HG02763 (cell line): ENCODE results near the gene IGSF9B.
A peak's percentile ranks its signal among the peaks of the same experiment; 100 is the strongest.

ENCODE experiments used
- ATAC-seq: cut with Tn5 transposase; IDR thresholded peaks from one replicate; pipeline ENCODE4 v1.9.1; 2021; ENCODE audit warnings: mild to moderate bottlenecking, moderate library complexity; ENCODE audit not compliant: unreplicated experiment

Gene IGSF9B

DNA sequence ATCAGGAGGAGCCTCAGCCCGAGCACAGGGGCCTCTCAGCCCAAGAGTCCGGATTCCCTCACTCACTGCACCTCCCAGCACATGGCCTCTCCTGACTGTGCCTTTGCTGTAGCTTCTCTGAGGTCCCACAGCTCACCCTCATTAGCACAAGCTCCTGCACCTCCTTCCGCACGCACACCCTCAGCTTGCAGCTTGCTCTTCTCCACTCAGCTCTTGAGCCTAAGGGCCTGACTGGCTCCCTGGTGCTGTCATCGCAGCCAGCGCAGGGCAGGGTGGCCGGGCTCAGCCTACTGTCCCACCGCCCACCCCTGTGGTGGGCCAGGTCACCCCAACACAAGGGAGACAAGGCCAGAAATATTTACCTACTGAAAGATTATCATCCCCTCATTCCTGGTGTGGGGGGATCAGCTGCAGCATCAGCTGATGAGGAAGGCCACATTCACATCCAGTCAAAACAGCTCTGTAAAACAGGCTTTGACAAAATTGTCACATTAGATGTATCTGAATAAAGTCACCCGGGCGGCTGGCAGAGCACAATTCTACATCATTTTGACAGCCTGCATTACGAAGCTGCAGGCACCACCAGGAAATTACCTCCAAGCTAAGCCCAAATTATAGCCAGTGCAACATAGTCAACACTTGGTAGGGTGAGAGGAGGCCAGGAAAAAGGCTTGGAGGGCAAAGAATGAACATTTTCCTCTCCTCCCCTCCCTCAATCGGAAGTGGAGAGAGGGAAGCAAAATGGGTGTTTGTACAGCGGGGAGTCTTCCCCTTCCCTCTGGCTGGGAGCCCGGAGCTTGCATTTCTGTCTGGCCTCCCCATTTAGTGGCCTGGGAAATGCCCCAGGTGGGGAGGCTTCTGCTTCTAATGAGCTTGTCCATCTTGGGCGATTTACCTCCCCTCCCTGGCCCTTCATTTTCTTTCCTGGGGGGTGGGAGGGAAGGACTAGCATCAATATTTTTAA is 29.5 kb upstream of the IGSF9B start:
- ATAC-seq: no peak

DNA sequence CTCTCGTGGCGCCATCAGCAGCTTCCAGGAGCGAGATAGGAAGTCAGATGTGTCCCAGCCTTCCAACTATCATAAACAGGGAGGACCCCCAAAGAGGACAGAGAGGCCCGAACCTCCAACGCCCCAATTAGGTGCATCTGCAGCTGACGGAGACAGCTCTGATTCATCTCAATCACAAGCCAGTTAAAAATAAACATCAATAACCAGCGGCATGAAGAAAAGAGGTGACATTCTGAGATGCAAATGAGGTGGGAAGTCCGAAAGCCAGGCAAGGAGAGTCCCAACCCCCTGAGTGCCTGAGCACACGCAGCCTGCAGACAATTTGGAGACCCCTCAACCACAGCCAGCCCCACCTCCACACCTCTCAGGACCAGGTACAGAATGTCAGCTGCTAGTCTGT is 28.1 kb upstream of the IGSF9B start:
- ATAC-seq: no peak

- ATAC-seq: no peak
Measured at GRCh38 chr11:133983660-133984316, 27.0 kb upstream of the IGSF9B start.

DNA sequence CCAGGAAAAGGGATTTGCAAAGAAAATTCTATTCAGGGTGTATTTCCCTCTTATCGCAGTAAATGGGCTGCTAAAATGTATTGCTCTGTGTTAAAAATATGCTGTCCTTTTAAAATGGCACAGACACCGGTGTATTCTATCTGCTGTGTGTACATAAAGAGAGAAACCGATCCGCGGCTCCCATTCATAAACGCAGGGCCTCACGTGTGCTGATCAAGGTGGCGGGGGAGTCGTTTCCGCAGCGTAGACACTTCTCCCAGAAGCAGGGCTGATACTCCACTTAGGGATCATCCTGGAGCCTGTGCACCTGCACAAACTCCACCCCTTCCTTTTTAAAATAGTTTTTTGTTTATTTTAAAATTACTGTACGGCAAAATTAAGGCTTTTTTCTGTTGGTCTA is 26.1 kb upstream of the IGSF9B start:
- no peak for ATAC-seq

DNA sequence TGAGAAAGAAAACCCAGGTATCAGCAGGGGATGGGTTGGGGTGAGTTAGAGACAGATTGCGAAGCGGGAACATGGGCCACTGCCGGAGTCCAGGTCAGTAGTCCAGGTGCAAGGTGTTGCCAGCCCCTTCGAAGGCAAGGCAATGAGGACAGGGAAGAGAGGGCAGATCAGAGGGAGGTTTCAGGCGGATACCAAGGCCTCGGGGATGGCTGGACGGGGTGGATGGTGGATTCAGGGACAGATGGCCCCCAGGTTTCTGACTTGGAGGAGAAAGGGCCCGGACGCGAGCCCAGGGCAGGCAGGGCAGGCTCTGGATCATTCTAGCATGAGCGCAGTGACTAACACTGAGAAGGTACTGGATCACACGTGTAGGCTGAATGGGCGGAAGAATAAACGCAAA is 25.4 kb upstream of the IGSF9B start:
- ATAC-seq: no peak

DNA sequence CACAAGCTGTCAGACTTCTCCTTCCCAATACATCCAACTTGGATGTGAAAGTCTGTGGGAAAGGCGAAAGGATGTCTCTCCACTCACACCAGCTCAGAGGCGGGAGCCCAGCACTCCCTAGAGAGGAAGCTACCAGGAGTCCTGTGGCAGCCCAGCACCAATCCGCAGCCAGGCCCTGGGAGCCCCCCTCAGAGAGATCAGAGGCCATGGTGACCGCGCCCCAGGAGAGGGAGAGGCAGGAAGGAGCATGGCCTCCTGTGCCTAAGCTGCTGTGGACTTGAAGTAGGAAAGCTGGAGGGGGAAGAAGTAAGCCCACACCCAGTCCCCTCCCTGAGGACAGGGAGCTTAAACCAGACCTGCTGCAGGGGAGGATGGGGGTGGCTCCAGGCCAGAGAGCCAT is 24.4 kb upstream of the IGSF9B start:
- ATAC-seq: no peak

DNA sequence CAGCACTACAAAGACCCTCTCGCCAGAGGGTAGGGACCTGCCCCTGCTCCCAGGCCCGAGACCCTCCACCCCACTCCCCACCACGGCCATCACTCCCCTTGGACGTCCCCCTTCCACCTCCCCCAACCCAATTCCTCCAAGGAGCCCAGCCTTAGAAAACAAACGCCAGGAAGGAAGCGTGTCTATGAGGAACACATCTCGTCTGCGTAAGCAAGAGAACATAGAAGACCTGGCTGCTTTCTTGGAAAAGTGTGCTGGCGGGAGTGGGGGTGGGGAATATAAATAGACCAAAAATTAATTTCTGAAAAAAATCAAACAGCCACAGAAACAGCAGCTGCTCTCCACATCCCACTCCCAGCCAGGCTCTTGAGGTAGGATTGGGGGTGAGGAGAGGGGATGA is 23.9 kb upstream of the IGSF9B start:
- no peak for ATAC-seq

DNA sequence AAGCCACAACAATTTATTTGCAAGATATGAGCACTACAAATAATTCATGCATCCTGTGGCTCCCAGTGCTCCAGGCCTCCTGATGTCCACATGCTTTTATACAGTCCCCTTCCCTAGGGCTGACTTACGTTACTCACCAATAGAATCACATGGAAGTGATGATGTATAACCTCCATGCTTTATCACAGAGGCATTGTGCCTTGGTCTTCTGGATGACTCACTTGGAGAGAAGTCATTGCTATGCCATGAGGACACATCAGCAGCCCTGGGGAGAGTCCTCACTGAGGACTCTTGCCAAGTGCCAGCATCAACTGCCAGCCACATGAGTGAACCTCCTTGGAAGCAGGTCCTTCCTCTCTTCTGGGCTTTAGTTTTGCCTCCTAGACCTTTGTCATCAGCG is 22.0 kb upstream of the IGSF9B start:
- no peak for ATAC-seq

DNA sequence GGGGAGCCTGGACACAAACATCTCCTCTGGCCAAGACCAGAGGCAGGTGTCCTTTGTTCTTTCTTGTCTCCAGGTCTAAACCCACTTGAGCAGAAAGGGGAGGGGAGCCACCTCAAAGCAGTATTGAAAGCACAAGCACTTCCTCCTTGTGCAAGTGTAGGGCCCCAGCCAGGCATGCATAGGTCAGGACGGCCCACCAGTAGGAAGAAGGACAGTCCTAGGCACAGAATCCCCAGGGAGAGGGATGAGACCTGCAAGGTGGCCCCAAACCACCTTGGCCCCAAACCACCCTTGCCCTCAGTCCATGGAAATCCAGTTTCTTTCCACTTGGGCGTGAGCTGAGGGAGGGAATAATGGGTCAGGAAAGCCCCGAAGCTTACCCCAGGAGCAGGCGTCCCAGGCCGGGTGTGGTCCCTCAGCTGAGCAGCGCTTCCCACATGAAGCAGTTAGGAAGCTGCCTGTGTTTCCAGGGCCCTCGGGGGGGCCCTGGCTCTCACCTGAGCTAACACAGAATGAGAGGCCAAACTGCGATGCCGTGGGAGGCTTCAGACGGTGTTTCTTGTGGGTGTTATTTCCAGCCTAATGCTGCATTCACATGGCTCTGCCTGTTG is 20.4 kb upstream of the IGSF9B start:
- ATAC-seq: peak; percentile 94

DNA sequence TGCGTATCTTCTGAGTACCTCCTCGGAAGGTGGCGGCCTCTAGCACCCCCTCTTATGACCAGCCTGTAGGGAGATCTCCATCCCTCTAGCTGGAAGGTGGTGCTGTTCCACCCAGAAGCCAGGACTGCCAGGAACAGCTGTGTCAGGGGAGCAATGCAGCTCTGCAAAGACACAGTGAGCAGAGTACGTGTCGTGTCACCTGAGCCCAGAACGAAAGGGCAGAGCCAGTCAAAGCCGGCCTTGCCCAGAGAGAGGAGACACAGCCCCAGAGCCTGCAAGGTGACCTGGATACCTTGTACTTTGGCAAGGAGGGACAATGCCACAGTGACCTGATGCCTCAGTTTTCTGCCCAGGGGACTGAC is 18.7 kb upstream of the IGSF9B start:
- no peak for ATAC-seq

GRCh38 chr11:133974836-133975487 is 18.2 kb upstream of the IGSF9B start:
- no peak for ATAC-seq

DNA sequence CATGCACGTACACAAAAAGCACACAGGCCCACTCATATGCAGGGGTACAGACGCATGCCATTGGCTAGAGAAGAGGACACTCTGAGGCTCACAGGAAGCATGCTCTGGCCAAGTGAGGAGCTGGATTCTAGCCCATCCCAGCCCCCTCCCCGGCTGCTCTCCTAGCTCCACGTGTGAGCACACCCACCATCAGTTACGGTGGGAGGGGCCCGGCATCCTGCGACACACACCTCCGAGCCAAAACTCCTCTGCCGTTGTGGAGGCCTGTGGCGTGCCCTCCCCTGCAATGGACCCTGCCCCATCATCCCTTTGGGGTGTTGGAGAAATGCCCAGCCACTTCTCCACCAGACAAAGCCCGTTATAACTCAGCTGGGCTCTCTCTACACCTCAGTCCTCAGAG is 15.1 kb upstream of the IGSF9B start:
- ATAC-seq: no peak

DNA sequence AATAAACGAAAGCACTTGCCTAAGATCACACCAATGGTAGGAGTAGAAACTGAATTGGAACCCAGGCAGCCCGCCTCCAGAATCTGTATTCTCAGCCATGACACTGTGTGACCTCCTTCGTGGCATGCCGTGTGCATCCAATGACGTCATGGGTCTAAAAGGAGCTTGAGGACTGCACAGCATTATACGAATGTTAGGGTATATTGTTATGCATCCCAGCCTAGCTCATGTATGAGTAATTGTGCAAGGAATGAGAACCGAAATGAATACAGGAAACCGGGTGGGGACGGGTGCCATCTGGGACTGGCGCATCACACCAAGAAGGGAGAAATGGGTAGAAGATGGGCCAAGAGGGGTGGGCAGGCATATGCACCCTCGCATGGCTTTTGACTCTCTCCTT is 12.3 kb upstream of the IGSF9B start:
- no peak for ATAC-seq

DNA sequence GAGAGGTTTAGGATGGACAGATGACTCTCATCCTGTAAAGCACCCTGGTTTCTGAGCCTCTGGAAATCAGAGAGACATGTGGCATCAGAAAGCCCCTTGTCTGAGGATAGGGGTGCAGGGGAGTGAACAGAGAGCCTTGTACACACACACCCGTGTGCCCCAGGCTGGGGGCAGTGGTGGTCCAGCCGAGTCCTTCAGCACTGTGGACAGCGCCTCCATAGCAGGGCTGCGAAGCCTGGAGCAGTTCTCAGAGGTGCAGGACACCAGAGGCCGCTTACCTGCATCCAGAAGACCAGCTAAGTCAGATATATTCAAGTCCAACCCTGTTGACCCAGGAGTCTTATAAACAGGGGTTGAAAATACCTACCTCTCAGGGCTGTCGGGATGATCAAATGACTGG is 11.5 kb upstream of the IGSF9B start:
- no peak for ATAC-seq

DNA sequence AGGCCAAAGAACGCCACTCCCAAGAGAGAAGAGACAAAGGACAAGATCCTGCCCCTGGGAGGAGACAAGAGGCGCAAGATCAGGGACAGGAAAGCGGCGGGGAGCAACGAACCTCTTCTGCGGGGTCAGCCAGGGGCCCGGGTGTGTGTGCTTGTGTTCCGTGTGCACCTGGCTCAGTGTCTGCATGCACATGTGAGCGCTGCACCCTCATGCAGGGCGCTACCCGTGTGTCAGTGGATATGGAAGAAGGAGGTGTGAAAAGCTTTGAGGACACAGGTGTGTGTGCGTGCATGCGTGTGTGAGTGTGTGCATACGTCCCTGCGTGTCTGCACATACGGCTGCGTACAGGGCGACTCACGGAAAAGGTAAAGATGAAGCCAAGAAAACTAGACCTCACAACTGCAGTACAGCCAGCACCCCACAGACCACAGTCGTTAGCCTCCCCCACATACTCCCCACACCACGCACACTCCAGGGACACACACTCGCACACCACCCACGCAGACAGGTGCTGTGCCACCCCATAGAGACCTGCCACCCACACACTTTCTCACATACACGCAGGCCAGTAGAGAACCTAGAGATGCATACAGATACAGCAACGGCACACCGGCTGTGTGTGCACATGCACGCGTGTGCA is 11.0 kb upstream of the IGSF9B start:
- no peak for ATAC-seq

GRCh38 chr11:133966921-133967598 is 10.3 kb upstream of the IGSF9B start:
- ATAC-seq: no peak

GRCh38 chr11:133966172-133966651 is 9.4 kb upstream of the IGSF9B start:
- ATAC-seq: no peak

DNA sequence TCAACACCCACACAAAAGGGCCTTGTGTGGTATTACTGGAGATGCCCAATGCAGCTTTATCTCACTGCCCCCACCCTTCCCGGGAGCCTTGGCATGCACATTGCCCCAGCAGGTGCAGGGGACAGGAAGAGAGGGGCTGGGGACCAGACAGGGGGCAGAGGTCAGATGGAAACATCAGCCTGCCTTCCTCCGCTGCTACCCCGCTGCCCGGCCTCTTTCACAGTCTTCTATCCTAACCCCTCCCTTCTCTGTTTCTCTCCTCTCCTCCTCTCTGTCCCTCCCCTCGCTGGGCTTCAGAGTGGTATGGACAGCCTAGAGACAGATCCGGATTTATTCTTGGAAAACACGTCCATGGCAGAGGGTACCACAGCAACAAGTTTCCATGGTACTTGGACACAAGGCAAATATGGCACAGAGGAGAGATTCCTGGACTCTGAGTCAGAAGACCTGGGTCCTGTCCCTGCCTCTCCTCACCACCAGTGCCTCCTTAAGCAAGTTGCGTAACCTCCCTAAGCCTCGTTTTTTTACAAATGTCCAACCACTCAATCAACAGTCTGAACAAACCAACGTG is 8.3 kb upstream of the IGSF9B start:
- no peak for ATAC-seq

GRCh38 chr11:133964356-133964755 is 7.6 kb upstream of the IGSF9B start:
- no peak for ATAC-seq

DNA sequence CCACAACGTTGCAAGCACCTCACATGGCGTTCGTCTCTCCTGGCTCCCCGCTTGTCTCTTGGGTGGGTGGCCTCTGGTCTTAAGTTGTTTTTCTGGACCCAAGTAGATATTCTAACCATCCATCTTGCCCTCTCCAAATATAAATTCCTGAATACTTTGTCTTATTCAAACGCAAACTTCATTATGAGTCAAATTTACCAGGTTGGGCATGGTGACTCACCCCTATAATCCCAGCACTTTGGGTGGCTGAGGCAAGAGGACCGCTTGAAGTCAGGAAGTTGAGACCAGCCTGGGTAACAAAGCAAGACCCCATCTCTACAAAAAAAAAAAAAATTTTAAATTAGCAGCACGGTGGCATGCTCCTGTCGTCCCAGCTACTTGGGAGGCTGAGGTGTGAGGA is 5.1 kb upstream of the IGSF9B start:
- ATAC-seq: no peak
